CD4-positive, CD25-positive, alpha-beta regulatory T cell (primary cell): ENCODE measurements around the gene PPM1F. TPM values are rescaled to one million over a fixed set of nuclear protein-coding genes. Genes with fewer than 3 reads are reported as not detected.
A peak's percentile ranks its signal among the peaks of the same experiment; 100 is the strongest.

Source experiments
- ATAC-seq, 2 donors: fragments of 150-1000 bp; cut with Tn5 transposase; one replicate each; pipeline ENCODE4 v1.10.0; 2021; ENCODE audit warnings: low read depth in 2 of 2, moderate number of reproducible peaks in 2 of 2, moderate library complexity in 1 of 2
- DNase-seq, 3 donors: peaks; one replicate each; pipeline versions ENCODE4 v3.0.0 to v3.0.0-alpha.2; 2012 to 2022; ENCODE audit warnings: mixed read lengths in 1 of 3
- H3K27ac ChIP-seq: one replicate; pipeline ENCODE4 v1.7.0; 2013; ENCODE audit warnings: mild to moderate bottlenecking, low read length; ENCODE audit not compliant: insufficient read depth, poor library complexity, severe bottlenecking
- H3K27me3 ChIP-seq: one replicate; pipeline ENCODE4 v1.7.0; 2013; ENCODE audit warnings: low read length; ENCODE audit not compliant: control insufficient read depth, insufficient read depth
- H3K36me3 ChIP-seq: one replicate; pipeline ENCODE4 v1.7.0; 2013; ENCODE audit warnings: mild to moderate bottlenecking, low read length, moderate library complexity; ENCODE audit not compliant: control insufficient read depth, insufficient read depth
- H3K4me1 ChIP-seq: 2 replicates; pipeline ENCODE4 v1.7.0; 2013; ENCODE audit warnings: mild to moderate bottlenecking, low read length; ENCODE audit not compliant: insufficient read depth, control insufficient read depth, poor library complexity, severe bottlenecking
- H3K4me3 ChIP-seq: one replicate; pipeline ENCODE4 v1.7.0; 2013; ENCODE audit warnings: low read depth, mild to moderate bottlenecking, low read length, moderate library complexity
- H3K9me3 ChIP-seq, 2 experiments: 1 replicate in 1 of 2; 2 replicates in 1 of 2; pipeline ENCODE4 v1.7.0; 2013; ENCODE audit warnings: low read length in 2 of 2, mild to moderate bottlenecking in 1 of 2, moderate library complexity in 1 of 2; ENCODE audit not compliant: control insufficient read depth in 2 of 2
- H3K27ac Mint-ChIP-seq, 3 donors: one replicate each; pipeline ENCODE4 v1.8.0; 2020 to 2022; ENCODE audit warnings: mild to moderate bottlenecking in 3 of 3, mixed read lengths in 3 of 3, moderate library complexity in 2 of 3
- H3K27me3 Mint-ChIP-seq: one replicate; pipeline ENCODE4 v1.8.0; 2022; ENCODE audit warnings: mild to moderate bottlenecking, mixed read lengths
- H3K36me3 Mint-ChIP-seq: one replicate; pipeline ENCODE4 v1.8.0; 2020; ENCODE audit warnings: mixed read lengths
- H3K4me1 Mint-ChIP-seq, 4 donors: one replicate each; pipeline ENCODE4 v1.8.0; 2020 to 2022; ENCODE audit warnings: mixed read lengths in 4 of 4, mild to moderate bottlenecking in 1 of 4
- H3K4me3 Mint-ChIP-seq, 4 donors: one replicate each; pipeline ENCODE4 v1.8.0; 2020 to 2022; ENCODE audit warnings: mild to moderate bottlenecking in 4 of 4, mixed read lengths in 4 of 4, moderate library complexity in 3 of 4
- H3K9me3 Mint-ChIP-seq, 7 donors: one replicate each; pipeline ENCODE4 v1.8.0; 2020 to 2022; ENCODE audit warnings: mixed read lengths in 7 of 7, mild to moderate bottlenecking in 3 of 7, moderate library complexity in 2 of 7
- polyA plus RNA-seq, 4 donors: library from polyadenylated mRNA; unstranded; fragments of 300-500 nt; fragmentation: Illumina TruSeq; gene quantifications; one replicate each; pipeline ENCODE4 v1.2.3, GENCODE V29; 2021
- total RNA-seq: library from RNA; stranded (reverse); gene quantifications from one replicate; pipeline ENCODE4 v1.2.3, GENCODE V29; 2022

Gene PPM1F
- total and polyA plus RNA-seq, 5 donors from 2014 or later = 5.6 to 19.6 (median 7.1) TPM

DNA sequence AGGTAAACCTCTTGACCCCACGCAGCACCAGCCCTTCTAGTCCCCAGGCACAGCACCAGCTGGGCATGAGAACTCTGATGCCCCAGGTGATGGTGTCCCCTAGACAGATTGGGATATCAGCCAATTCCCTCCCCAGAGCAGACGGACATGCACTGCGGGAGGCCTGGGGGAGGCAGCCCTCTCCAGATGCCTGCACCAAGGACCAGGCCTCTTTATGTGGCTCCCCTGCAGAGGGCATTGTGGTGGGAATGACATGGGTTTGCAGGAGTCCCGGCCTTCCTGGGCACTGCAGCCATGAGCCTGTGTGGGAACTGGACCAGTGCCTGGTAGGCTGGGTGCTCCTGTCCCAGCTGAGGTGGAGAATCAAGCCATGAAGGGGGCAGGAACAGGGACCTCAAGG is 25.9 kb downstream of the PPM1F start:
- ATAC-seq = no peak
- peak overlapping the region in 1 of 3 donors; percentile 42 for H3K27ac Mint-ChIP-seq

GRCh38 chr22:21923163-21923561 is 29.5 kb downstream of the PPM1F start:
- Mint-ChIP-seq H3K36me3 (no peaks in the 10 kb centered on the region), H3K4me1 (no peaks in the 10 kb centered on the region), H3K4me3 (no peak overlapping the region), H3K27ac (no peak overlapping the region), H3K9me3 (no peaks in the 10 kb centered on the region), H3K27me3 (no peaks in the 10 kb centered on the region)
- Histone ChIP-seq H3K4me3 (no peak overlapping the region), H3K9me3 (no peaks in the 10 kb centered on the region), H3K27me3 (no peaks in the 10 kb centered on the region), H3K27ac (no peak overlapping the region), H3K36me3 (no peaks in the 10 kb centered on the region), H3K4me1 (no peaks in the 10 kb centered on the region)
- DNase-seq (no peak), ATAC-seq (no peak)

More for the DNA sequence above, 25.9 kb downstream of the PPM1F start:
- no peaks in the 10 kb centered on the region for H3K27me3 Mint-ChIP-seq
- no peaks in the 10 kb centered on the region for H3K4me1 Mint-ChIP-seq
- H3K36me3 ChIP-seq = peaks cover 17% of the 10 kb centered on the region
- DNase-seq = no peak
- H3K9me3 Mint-ChIP-seq = no peaks in the 10 kb centered on the region
- no peaks in the 10 kb centered on the region for H3K4me1 ChIP-seq
- no peaks in the 10 kb centered on the region for H3K27me3 ChIP-seq
- H3K4me3 ChIP-seq = no peak overlapping the region
- H3K9me3 ChIP-seq = no peaks in the 10 kb centered on the region
- peaks cover 15% of the 10 kb centered on the region for H3K36me3 Mint-ChIP-seq
- H3K27ac ChIP-seq = no peak overlapping the region
- H3K4me3 Mint-ChIP-seq = no peak overlapping the region

GRCh38 chr22:21922370-21923162 is 30.1 kb downstream of the PPM1F start:
- no peaks in the 10 kb centered on the region for H3K36me3 Mint-ChIP-seq
- Histone ChIP-seq H3K27me3 (no peaks in the 10 kb centered on the region), H3K36me3 (no peaks in the 10 kb centered on the region), H3K27ac (no peak overlapping the region), H3K9me3 (no peaks in the 10 kb centered on the region), H3K4me3 (no peak overlapping the region), H3K4me1 (no peaks in the 10 kb centered on the region)
- no peak overlapping the region for H3K27ac Mint-ChIP-seq
- no peak for ATAC-seq
- H3K9me3 Mint-ChIP-seq = no peaks in the 10 kb centered on the region
- DNase-seq = no peak
- H3K4me3 Mint-ChIP-seq = peak overlapping the region in 1 of 4 donors; percentile 24
- H3K27me3 Mint-ChIP-seq = no peaks in the 10 kb centered on the region
- H3K4me1 Mint-ChIP-seq = no peaks in the 10 kb centered on the region

- ATAC-seq (no peak), DNase-seq (no peak)
- Mint-ChIP-seq H3K36me3 (no peaks in the 10 kb centered on the region), H3K4me1 (no peaks in the 10 kb centered on the region), H3K27ac (no peak overlapping the region), H3K4me3 (peak overlapping the region in 1 of 4 donors; percentile 24), H3K9me3 (no peaks in the 10 kb centered on the region), H3K27me3 (no peaks in the 10 kb centered on the region)
- no peak overlapping the region for H3K27ac ChIP-seq
- H3K27me3 ChIP-seq = no peaks in the 10 kb centered on the region
- no peaks in the 10 kb centered on the region for H3K4me1 ChIP-seq
- H3K9me3 ChIP-seq = no peaks in the 10 kb centered on the region
- H3K4me3 ChIP-seq = no peak overlapping the region
- no peaks in the 10 kb centered on the region for H3K36me3 ChIP-seq
Observed at GRCh38 chr22:21921729-21922128, 30.9 kb downstream of the PPM1F start.

GRCh38 chr22:21921184-21921721 is 31.4 kb downstream of the PPM1F start:
- Histone ChIP-seq H3K36me3 (no peaks in the 10 kb centered on the region), H3K9me3 (no peaks in the 10 kb centered on the region), H3K27ac (no peak overlapping the region), H3K4me1 (no peaks in the 10 kb centered on the region), H3K27me3 (no peaks in the 10 kb centered on the region), H3K4me3 (no peak overlapping the region)
- ATAC-seq = no peak
- Mint-ChIP-seq H3K4me1 (no peaks in the 10 kb centered on the region), H3K27me3 (no peaks in the 10 kb centered on the region), H3K27ac (no peak overlapping the region), H3K36me3 (no peaks in the 10 kb centered on the region), H3K9me3 (no peaks in the 10 kb centered on the region), H3K4me3 (no peak overlapping the region)
- no peak for DNase-seq

GRCh38 chr22:21920341-21921183 is 32.1 kb downstream of the PPM1F start:
- no peaks in the 10 kb centered on the region for H3K9me3 ChIP-seq
- H3K27me3 Mint-ChIP-seq = no peaks in the 10 kb centered on the region
- H3K36me3 ChIP-seq = no peaks in the 10 kb centered on the region
- H3K36me3 Mint-ChIP-seq = no peaks in the 10 kb centered on the region
- DNase-seq (no peak), ATAC-seq (no peak)
- H3K4me3 ChIP-seq = no peak overlapping the region
- H3K27ac ChIP-seq = no peak overlapping the region
- no peak overlapping the region for H3K27ac Mint-ChIP-seq
- no peaks in the 10 kb centered on the region for H3K9me3 Mint-ChIP-seq
- no peaks in the 10 kb centered on the region for H3K4me1 ChIP-seq
- no peaks in the 10 kb centered on the region for H3K27me3 ChIP-seq
- H3K4me1 Mint-ChIP-seq = no peaks in the 10 kb centered on the region
- H3K4me3 Mint-ChIP-seq = no peak overlapping the region

GRCh38 chr22:21919526-21920307 is 32.9 kb downstream of the PPM1F start:
- no peak for ATAC-seq
- H3K4me1 Mint-ChIP-seq = no peaks in the 10 kb centered on the region
- no peak for DNase-seq
- Histone ChIP-seq H3K4me3 (no peak overlapping the region), H3K27ac (no peak overlapping the region), H3K9me3 (no peaks in the 10 kb centered on the region), H3K27me3 (no peaks in the 10 kb centered on the region), H3K4me1 (no peaks in the 10 kb centered on the region), H3K36me3 (no peaks in the 10 kb centered on the region)
- no peak overlapping the region for H3K4me3 Mint-ChIP-seq
- no peaks in the 10 kb centered on the region for H3K36me3 Mint-ChIP-seq
- no peaks in the 10 kb centered on the region for H3K27me3 Mint-ChIP-seq
- H3K9me3 Mint-ChIP-seq = no peaks in the 10 kb centered on the region
- H3K27ac Mint-ChIP-seq = no peak overlapping the region
